ENCODE results near the gene GIT2.
"Not testable (repeated sequence)": the region's sequence is repeated elsewhere in the genome, so short reads cannot be mapped to it uniquely, and the experiment has no call there.

The GIT2 gene

GRCh38 chr12:110004598-110004997 is 8.4 kb upstream of the GIT2 start:
- DNase-seq, result no peak

DNA sequence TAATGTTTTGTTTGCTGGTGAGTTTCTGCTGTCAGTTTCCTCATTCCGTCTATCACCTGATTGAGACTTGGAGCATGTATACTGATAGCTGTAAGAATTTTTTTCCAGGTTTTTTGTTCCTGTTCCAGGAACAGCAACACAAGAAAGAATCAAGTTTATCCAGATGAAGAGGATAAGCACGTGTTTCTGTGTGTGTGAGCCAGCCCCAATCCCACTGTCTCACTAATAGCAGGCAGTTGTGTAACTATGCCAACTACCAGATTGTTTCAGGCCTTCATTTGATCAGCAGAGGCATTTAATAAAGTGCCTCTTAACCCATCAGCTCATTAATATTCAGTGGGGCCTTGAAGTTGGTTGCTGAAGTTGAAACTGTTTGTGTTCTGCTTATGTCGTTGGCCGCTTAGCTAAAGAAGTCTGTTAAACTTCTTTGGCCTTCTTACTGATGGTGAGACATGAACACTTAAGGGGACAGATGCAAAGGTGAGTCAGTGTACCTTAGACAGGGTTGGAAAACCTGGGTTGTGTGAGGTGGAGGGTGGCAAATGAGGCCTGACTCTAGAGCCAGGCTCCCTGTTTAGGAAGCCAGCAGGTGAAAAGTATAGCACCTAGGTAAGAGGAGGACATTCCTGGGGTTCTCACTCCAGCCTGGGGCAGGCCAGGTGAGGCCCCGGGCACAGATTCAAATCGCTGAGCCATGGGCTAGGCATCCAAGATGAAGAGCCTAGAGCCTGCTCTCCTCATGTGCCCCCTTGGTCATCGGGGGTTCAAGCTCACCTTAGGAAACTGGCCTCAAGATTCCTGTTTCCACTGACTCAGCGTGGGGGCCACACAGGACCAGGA is 6.7 kb upstream of the GIT2 start:
- DNase-seq, result no peak

DNA sequence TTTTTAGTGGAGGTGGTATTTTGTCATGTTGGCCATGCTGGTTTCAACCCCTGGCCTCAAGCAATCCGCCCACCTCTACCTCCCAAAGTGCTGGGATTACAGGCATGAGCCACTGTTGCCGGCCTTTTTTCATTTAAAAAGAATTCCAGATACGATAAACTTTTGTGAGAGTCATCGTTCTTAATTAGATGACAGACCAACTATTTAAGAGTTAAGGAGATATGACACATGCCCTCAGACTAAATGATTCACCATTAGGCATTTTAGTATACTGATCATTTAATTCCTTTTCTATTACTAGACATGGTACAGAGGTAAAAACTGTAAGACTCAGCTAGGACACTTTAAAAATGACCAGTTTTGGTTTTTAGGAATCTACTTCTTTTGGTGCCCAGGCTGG is 5.4 kb upstream of the GIT2 start:
- DNase-seq, result no peak

DNA sequence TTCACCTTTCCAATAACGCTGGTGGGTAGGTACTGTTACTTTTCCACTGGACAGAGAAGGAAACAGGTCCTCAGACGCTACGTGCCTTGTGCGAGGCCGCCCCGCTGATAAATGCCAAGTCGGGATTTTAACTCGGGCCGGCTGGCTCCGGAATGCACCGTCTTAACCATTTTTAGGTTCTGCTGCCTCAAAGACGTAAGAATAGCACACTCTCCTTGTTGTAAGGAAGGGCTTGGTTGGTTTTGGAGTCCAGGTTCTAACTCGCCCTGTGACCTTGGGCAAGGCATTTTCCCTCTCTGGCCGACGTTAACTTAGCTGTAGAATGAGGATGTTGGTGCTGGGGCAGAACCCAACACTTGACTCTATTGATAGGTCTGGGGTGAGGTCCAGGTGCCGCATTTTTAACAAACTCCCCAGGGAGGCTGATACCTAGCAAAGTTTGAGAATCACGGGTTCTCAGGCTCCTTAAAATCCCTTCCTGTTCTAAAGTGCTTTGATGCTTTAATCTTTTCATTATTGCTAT is 3.9 kb upstream of the GIT2 start:
- no peak for DNase-seq

- DNase-seq, result peak; percentile 32
Observed at GRCh38 chr12:109999649-109999971, 3.4 kb upstream of the GIT2 start.

- peak; percentile 85 for DNase-seq
Observed at GRCh38 chr12:109998904-109999648, 2.9 kb upstream of the GIT2 start, which contains the start of gene ANKRD13A. Gene ANKRD13A, plus strand, starts transcription at chr12:109999430. Its CDS starts 259 bp downstream, at chr12:109999689.

DNA sequence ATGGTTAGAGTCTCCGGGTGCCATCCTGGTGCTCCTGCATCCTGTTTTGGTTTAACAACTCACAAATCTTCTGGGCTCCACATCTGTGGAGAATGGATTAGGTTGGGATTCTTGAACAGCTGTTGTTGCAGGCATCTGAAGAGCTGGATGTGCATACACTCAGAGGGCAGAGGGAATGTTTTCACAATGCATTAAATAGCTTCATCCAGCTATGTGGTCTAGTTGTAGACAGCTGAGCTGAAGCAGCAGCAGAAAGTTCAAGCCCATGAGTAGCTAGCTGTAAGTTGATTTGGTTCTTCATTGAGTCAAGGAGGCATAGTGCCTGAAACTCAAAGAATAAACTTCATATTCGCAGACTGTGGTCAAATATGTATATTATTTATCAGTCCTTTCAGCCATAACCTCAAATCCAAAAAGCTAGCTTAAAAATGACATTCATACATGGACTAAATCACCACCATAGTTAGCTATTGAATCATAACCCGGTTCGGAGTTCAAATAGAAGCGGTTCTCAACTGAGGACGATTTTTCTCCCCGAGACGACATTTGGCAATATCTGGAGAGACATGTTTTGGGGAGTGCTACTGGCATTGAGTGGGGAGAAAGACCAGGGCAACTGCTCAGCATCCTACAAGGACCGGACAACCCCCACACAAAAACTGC is 2.2 kb upstream of the GIT2 start:
- DNase-seq, result peak; percentile 3

DNA sequence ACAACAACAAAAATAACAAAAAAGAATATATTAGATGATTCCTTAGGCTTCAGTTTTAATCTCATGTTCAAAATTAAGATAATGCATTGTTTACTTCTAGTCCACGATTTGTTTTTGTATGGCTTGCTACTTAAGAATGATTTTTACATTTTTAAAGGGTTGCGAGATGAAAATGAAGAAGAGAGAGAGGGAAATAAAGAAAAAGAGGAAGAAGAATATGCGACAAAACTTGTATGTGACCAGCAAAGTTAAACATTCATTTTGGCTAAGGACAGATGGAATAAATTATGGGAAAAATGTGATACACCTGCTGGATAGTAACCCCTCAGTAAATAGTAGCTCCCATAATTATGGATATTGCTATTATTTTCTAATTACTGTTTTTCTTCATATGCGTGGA is 1.2 kb upstream of the GIT2 start:
- no peak for DNase-seq

- DNase-seq, result no peak
Observed at GRCh38 chr12:109996483-109996853, 300 bp upstream of the GIT2 start.

- DNase-seq, result no peak
Observed at GRCh38 chr12:109995361-109995685, 845 bp downstream of the GIT2 start.

- DNase-seq, result no peak
Observed at GRCh38 chr12:109994401-109995175, 1.6 kb downstream of the GIT2 start.

DNA sequence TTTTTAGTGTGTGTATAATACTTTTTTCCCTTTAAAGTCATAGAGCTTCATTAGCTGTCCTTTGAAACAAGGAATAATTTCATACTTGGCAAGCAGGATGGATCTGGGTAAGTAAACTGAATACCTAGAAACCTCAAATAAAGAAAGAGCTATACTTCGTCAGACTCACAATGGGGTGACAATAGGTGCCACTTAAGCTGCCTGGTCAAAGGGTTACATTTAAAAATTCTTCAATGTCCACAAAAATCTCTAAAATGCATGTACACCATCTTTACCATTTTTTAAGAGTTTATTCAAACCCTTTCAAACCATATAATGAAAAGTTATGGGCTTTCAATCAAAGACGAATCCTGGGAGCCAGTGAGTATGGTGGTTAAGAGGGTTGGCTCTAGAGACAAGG is 3.1 kb downstream of the GIT2 start:
- no peak for DNase-seq

- no peak for DNase-seq
Observed at GRCh38 chr12:109991586-109991985, 4.6 kb downstream of the GIT2 start.

DNA sequence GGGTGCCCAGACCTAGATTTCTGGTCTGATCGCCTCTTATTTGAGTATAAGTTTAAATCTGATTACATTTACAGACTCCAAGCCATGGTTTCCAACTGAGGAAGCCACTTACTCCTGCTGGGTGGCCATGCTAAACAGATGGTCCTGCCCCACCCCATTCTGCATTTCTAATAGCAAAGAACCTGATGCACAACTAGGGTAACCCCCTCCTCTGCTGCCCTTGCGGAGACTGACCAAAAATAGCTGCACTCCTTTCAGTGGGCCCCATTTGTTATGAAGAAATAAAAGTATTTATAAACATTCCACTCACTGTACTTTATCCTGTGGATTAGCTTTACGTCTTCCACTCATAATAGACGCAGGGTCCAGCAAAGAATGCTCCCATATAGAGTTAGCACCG is 6.8 kb downstream of the GIT2 start:
- DNase-seq, result no peak

GRCh38 chr12:109988903-109989302 is 7.3 kb downstream of the GIT2 start:
- no peak for DNase-seq

GRCh38 chr12:109988274-109988673 is 7.9 kb downstream of the GIT2 start:
- DNase-seq, result no peak

GRCh38 chr12:109987615-109988014 is 8.6 kb downstream of the GIT2 start:
- no peak for DNase-seq

GRCh38 chr12:109986236-109986635 is 9.9 kb downstream of the GIT2 start:
- DNase-seq, result not testable (repeated sequence)

- no peak for DNase-seq
Observed at GRCh38 chr12:109983432-109984142, 12.6 kb downstream of the GIT2 start.

DNA sequence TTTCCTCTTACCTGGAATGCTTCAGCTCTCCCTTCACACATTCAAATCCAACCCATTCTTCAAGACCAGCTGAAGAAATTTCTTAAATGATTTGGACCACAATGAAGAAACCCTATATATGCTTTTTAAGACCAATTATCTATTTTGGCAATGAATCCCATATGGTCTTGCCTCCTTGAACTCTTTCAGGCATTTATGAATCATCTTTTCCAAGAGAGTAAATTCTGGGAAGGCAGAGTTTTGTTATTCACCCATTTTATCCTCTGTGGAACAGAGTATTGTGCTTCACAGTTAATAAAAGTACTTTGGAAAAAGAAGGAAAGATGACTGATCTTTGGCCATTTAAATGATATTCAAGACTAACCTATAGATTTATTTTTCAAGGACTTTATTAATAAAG is 14.0 kb downstream of the GIT2 start:
- DNase-seq, result no peak

DNA sequence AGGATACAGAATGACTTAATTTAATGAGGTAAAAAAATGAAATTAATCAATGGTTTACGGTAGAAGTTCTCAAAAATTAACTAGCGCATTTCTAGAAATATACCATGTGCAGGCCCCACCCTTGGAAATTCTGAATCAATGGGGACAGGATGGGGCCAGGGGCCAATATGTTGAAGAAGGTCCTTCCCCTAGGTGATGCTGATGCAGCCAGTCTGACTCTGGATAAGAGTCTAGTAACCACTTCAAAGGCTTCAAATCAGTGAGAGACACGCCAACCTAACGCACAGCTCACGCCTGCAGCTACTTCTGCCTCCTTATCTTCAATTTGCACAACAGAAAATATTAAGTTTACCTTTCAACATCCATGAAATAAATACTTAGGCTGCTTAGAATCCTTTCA is 14.9 kb downstream of the GIT2 start:
- no peak for DNase-seq

GRCh38 chr12:109972821-109973220 is 23.3 kb downstream of the GIT2 start:
- DNase-seq, result no peak

Data from NCI-H146 (cell line).